ENCODE measurements around the gene RPS6KA2.

DNA sequence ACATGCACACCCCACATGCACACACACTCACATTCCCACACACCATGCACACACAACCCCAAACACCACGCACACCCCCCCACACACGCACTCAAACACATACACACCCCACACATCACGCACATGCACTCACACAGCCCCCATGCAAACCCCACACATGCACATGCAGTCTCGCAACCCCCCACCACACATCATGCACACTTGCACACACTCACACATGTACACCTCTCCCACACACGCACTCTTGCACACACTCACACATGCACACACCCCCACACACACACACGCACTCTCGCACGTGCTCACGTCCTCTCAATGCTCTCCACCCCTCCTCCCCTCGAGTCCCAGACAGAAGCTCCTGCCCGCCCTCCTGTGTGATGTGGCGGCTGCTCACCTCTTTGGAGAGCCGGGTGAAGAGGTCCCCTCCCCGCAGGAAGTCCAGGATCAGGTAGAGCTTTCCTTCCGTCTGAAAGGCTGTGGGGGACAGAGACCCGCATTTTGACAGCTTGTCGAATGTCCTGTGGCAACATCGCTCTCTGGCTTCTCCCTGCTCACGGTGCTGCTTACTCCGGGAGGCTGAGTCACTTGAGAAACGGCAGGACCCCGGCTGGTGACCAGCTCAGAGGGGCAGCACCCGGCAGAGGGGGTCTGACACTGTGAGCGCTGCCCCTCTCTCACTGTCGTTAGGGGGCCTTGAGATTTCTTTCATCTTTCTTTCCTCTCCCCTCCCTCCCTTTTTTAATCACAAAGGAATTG lies 119.1 kb downstream of the RPS6KA2 start:
- TF ChIP-seq, protein P1, sequence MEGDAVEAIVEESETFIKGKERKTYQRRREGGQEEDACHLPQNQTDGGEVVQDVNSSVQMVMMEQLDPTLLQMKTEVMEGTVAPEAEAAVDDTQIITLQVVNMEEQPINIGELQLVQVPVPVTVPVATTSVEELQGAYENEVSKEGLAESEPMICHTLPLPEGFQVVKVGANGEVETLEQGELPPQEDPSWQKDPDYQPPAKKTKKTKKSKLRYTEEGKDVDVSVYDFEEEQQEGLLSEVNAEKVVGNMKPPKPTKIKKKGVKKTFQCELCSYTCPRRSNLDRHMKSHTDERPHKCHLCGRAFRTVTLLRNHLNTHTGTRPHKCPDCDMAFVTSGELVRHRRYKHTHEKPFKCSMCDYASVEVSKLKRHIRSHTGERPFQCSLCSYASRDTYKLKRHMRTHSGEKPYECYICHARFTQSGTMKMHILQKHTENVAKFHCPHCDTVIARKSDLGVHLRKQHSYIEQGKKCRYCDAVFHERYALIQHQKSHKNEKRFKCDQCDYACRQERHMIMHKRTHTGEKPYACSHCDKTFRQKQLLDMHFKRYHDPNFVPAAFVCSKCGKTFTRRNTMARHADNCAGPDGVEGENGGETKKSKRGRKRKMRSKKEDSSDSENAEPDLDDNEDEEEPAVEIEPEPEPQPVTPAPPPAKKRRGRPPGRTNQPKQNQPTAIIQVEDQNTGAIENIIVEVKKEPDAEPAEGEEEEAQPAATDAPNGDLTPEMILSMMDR (IDR thresholded peaks at IDR 0.05), result no peak
- no peak for TF ChIP-seq SIN3A (IDR thresholded peaks at IDR 0.05; ENCODE audit: borderline replicate concordance, insufficient read depth, low read depth, low read length)
- no peak for TF ChIP-seq POLR2AphosphoS5 (IDR thresholded peaks at IDR 0.05; ENCODE audit: low read depth, low read length)
- TF ChIP-seq REST (IDR thresholded peaks at IDR 0.05; ENCODE audit: insufficient read depth in 1 of 2, low read depth in 2 of 2, low read length in 1 of 2), result no peak

Data from Panc1 (cell line).